OCI-LY3 (cell line): ENCODE measurements around the gene GULP1.
"Not testable (repeated sequence)": the region's sequence is repeated elsewhere in the genome, so short reads cannot be mapped to it uniquely, and the experiment has no call there.

ENCODE experiments used
- H2AFZ ChIP-seq: fragments of 200-600, 300-600 bp; shearing (Covaris generic); 2 replicates; pipeline ENCODE4 v1.6.0; 2014; ENCODE audit warnings: antibody characterized with exemption, low read depth, low read length
- H3K27ac ChIP-seq: fragments of 200-600, 300-600 bp; sonication (generic); 2 replicates; pipeline ENCODE4 v1.5.1; 2014; ENCODE audit warnings: mild to moderate bottlenecking, low read length, moderate library complexity, mixed read lengths
- H3K27me3 ChIP-seq: fragments of 200-600, 300-600 bp; sonication (generic); 2 replicates; pipeline ENCODE4 v1.6.1; 2014; ENCODE audit warnings: low read depth, low read length, mixed read lengths
- H3K36me3 ChIP-seq: fragments of 200-600, 300-600 bp; sonication (generic); replicated peaks from 2 replicates; pipeline ENCODE3; 2014; ENCODE audit warnings: low read depth, low read length, mixed read lengths
- H3K4me1 ChIP-seq: fragments of 300-600, 200-600 bp; sonication (generic); 2 replicates; pipeline ENCODE4 v1.6.1; 2014; ENCODE audit warnings: low read length, mixed read lengths
- H3K4me2 ChIP-seq: fragments of 200-600, 300-600 bp; sonication (generic); 2 replicates; pipeline ENCODE4 v1.6.1; 2014; ENCODE audit warnings: low read length, mixed read lengths
- H3K4me3 ChIP-seq: fragments of 300-600, 200-600 bp; sonication (generic); 2 replicates; pipeline ENCODE4 v1.5.1; 2014; ENCODE audit warnings: antibody characterized with exemption, mild to moderate bottlenecking, low read length, moderate library complexity
- H3K79me2 ChIP-seq: fragments of 300-600, 200-600 bp; shearing (Covaris generic); 2 replicates; pipeline ENCODE4 v1.6.1; 2014; ENCODE audit warnings: mild to moderate bottlenecking, low read length, mixed read lengths
- H3K9ac ChIP-seq: fragments of 300-600, 200-600 bp; shearing (Covaris generic); 2 replicates; pipeline ENCODE4 v1.6.0; 2014; ENCODE audit warnings: mild to moderate bottlenecking, low read length, moderate library complexity
- H3K9me3 ChIP-seq: fragments of 200-600, 300-600 bp; shearing (Covaris generic); 2 replicates; pipeline ENCODE4 v1.6.1; 2014; ENCODE audit warnings: low read length, mixed read lengths; ENCODE audit not compliant: insufficient read depth
- H4K20me1 ChIP-seq: fragments of 200-600, 300-600 bp; sonication (generic); 2 replicates; pipeline ENCODE4 v1.6.1; 2016; ENCODE audit warnings: low read length, mixed read lengths; ENCODE audit not compliant: insufficient read depth
- EZH2phosphoT487 ChIP-seq: fragments of 200-600 bp; shearing (Covaris generic); IDR thresholded peaks from 2 replicates; pipeline ENCODE4 v1.6.1; 2018; ENCODE audit warnings: antibody characterized with exemption, mixed run types, low read depth
- TF ChIP-seq, protein P1 (sequence below): fragments of 200-600, 300-600 bp; sonication (generic); IDR thresholded peaks from 2 replicates; pipeline ENCODE4 v1.5.1; 2014; ENCODE audit warnings: antibody characterized with exemption, low read length, low read depth

The GULP1 gene

DNA sequence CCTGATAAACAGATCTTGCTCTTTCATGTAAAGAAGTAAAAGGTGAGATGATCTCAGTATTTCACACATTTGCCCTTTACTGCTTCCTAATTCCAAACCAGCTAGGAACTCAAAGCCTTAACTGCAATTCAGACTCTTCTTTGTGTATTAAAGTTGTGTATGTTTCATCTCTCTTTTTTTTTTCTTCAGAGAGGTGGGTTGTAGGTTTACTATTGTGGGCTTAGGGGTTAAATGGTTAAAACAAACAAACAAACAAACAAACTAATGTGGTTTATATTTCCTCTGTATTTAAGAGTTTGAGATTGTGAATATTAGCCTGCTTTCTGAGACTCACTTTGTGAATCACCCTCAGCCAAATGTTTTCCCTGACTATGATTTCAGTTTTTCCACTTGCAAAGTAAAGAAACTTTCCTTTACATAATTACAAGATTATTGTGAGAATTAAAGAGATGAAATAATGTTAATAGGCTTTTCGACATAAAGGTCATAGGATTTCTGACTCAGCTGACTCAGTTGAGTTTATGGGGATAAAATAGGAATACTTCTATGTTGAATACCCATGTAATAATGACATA, 2.8 kb downstream of the GULP1 start:
- 0 out of 2 replicates have a peak, but pooled peaks cover 4% of the 10 kb centered on the region for H3K9me3 ChIP-seq
- H3K27ac ChIP-seq = no peak overlapping the region
- no peaks in the 10 kb centered on the region for H3K36me3 ChIP-seq
- H3K4me2 ChIP-seq = no peak overlapping the region
- no peaks in the 10 kb centered on the region for H4K20me1 ChIP-seq
- no peak overlapping the region for H3K9ac ChIP-seq
- H3K4me1 ChIP-seq = no peaks in the 10 kb centered on the region
- no peak overlapping the region for H3K4me3 ChIP-seq
- H3K27me3 ChIP-seq = no peaks in the 10 kb centered on the region
- TF ChIP-seq, protein P1, sequence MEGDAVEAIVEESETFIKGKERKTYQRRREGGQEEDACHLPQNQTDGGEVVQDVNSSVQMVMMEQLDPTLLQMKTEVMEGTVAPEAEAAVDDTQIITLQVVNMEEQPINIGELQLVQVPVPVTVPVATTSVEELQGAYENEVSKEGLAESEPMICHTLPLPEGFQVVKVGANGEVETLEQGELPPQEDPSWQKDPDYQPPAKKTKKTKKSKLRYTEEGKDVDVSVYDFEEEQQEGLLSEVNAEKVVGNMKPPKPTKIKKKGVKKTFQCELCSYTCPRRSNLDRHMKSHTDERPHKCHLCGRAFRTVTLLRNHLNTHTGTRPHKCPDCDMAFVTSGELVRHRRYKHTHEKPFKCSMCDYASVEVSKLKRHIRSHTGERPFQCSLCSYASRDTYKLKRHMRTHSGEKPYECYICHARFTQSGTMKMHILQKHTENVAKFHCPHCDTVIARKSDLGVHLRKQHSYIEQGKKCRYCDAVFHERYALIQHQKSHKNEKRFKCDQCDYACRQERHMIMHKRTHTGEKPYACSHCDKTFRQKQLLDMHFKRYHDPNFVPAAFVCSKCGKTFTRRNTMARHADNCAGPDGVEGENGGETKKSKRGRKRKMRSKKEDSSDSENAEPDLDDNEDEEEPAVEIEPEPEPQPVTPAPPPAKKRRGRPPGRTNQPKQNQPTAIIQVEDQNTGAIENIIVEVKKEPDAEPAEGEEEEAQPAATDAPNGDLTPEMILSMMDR = no peak
- TF ChIP-seq EZH2phosphoT487 = no peak
- H2AFZ ChIP-seq = no peak overlapping the region
- H3K79me2 ChIP-seq = no peaks in the 10 kb centered on the region

DNA sequence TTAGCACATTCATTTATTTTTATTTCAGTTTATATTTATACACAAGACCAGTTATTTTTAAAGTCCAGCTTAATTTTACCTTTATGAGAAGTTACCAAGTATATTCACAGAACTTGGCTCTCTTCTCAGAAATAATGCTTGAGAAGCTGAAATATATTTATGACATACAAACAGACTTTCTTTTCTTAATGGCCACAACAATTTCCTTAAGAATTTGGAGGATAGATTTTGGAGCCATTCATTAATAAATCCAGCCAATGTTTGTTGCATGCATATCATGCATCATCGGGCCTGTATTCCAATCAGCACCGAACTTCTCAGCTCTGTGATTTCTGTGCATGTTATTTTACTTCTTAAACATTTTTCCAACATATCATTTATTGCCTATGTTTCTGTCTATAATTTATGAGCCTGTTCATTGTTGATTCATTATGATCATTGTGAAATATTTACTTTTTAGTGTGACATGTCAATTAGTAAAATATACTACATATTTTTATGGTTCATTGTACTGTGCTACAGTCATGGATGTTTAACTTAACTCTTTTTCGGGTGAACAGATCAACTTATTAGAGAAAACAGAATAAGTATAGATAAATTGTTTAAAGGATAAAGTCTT, 3.5 kb downstream of the GULP1 start:
- Histone ChIP-seq H3K4me3 (no peak overlapping the region), H3K4me2 (no peak overlapping the region), H3K79me2 (no peaks in the 10 kb centered on the region), H4K20me1 (no peaks in the 10 kb centered on the region), H3K36me3 (no peaks in the 10 kb centered on the region), H3K9me3 (0 out of 2 replicates have a peak, but pooled peaks cover 4% of the 10 kb centered on the region), H3K27me3 (no peaks in the 10 kb centered on the region), H2AFZ (no peak overlapping the region), H3K9ac (no peak overlapping the region), H3K4me1 (no peaks in the 10 kb centered on the region), H3K27ac (no peak overlapping the region)
- TF ChIP-seq EZH2phosphoT487 = no peak
- TF ChIP-seq, protein P1 = no peak

DNA sequence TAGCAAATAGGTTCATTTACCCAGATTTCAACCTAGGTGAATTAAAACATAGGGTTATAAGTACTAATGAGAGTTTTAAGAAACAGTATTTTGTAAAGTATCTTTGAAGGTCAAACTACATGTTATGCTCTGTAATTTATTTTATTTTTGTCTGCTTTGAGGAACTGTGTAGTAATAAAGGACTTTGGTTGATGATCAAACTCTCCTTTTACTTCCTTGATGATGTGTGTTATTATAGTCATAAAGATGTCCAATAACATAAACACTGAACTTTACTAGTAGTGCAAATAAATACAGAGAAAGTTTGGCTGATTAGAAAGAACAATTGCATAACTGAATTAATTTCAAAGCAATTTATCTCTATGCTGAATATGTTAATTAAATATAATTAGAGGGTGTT, 6.3 kb downstream of the GULP1 start:
- H3K79me2 ChIP-seq = no peaks in the 10 kb centered on the region

DNA sequence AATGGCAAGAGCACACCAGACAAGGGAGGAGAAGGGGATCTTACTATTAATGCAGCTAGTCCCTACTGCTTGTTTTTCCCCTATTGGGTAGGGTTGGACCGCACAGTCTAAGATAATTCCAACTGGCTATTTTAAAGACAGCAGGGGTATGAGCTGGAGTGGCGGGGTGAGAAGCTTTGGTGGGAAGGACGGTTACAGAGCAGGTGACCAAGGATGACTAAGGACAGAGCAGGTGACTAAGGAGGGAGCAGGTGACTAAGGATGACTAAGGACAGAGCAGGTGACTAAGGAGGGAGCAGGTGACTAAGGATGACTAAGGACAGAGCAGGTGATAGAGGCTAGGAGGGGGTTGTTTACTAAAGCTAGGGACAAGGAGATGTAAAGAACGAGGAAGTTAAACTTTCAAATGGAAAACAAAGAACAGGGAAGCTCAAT, 7.3 kb downstream of the GULP1 start:
- H3K4me1 ChIP-seq, H2AFZ ChIP-seq, H3K4me2 ChIP-seq, H3K79me2 ChIP-seq, H3K27me3 ChIP-seq, H3K27ac ChIP-seq, H3K9ac ChIP-seq, H3K9me3 ChIP-seq, H3K4me3 ChIP-seq, H4K20me1 ChIP-seq, H3K36me3 ChIP-seq: not testable (repeated sequence)

More for the DNA sequence above, 6.3 kb downstream of the GULP1 start:
- Histone ChIP-seq H3K9ac (no peak overlapping the region), H3K27me3 (no peaks in the 10 kb centered on the region), H3K36me3 (no peaks in the 10 kb centered on the region), H4K20me1 (no peaks in the 10 kb centered on the region), H3K4me1 (no peaks in the 10 kb centered on the region), H3K4me3 (no peak overlapping the region), H3K4me2 (no peak overlapping the region), H3K9me3 (0 out of 2 replicates have a peak, but pooled peaks cover 4% of the 10 kb centered on the region), H2AFZ (no peak overlapping the region), H3K27ac (no peak overlapping the region)
- TF ChIP-seq, protein P1 = no peak
- TF ChIP-seq EZH2phosphoT487 = no peak
